Caco-2 (cell line): ENCODE data around the gene ARL11. TPM values are rescaled to one million over a fixed set of nuclear protein-coding genes. Genes with fewer than 3 reads are reported as not detected.

Source experiments
- BruUV-seq: library from RNA; stranded (reverse); fragments of 400-500 nt; replicated peaks from 2 replicates; lab custom pipeline; 2021; lab: Mats Ljungman, UMichigan
- CTCF ChIA-PET: fragments of 300-600 bp; sonication (Branson Sonifier 250); formaldehyde crosslinking; loops from one replicate; lab custom pipeline; 2022; ENCODE audit warnings: antibody characterized with exemption; lab: Charles Lee
- POLR2A ChIA-PET: fragments of 300-600 bp; sonication (Branson Sonifier 250); formaldehyde crosslinking; loops from one replicate; lab custom pipeline; 2022; ENCODE audit warnings: antibody characterized with exemption; lab: Charles Lee
- DNase-seq, 2 experiments: peaks; one replicate each; pipeline versions ENCODE4 v3.0.0 to v3.0.0-alpha.2; 2020 to 2022
- H3K27me3 ChIP-seq: replicated peaks from 2 replicates; pipeline ENCODE4 v1.6.0; 2011; ENCODE audit warnings: low read length; ENCODE audit not compliant: control insufficient read depth, insufficient read depth
- H3K36me3 ChIP-seq: 2 replicates; pipeline ENCODE4 v1.5.1; 2011; ENCODE audit warnings: low read length; ENCODE audit not compliant: control insufficient read depth, insufficient read depth
- H3K4me1 ChIP-seq: fragments of 250-450 bp; sonication (Bioruptor Pico); 2 replicates; pipeline ENCODE4 v1.5.1; 2020; ENCODE audit warnings: mild to moderate bottlenecking
- H3K4me3 ChIP-seq: 2 replicates; pipeline ENCODE4 v1.5.1; 2011; ENCODE audit warnings: low read depth, mild to moderate bottlenecking, control low read depth, low read length
- H3K9me3 ChIP-seq: fragments of 250-450 bp; sonication (Bioruptor Pico); 2 replicates; pipeline ENCODE4 v1.5.1; 2020; ENCODE audit warnings: mild to moderate bottlenecking, moderate library complexity
- H3K27ac Mint-ChIP-seq: one replicate; pipeline ENCODE4 v1.8.0; 2022; ENCODE audit warnings: mixed read lengths; ENCODE audit not compliant: unreplicated experiment
- H3K27me3 Mint-ChIP-seq: one replicate; pipeline ENCODE4 v1.8.0; 2022; ENCODE audit warnings: mixed read lengths; ENCODE audit not compliant: insufficient read depth, unreplicated experiment
- H3K36me3 Mint-ChIP-seq: one replicate; pipeline ENCODE4 v1.8.0; 2022; ENCODE audit warnings: mild to moderate bottlenecking, mixed read lengths; ENCODE audit not compliant: insufficient read depth, unreplicated experiment
- H3K4me1 Mint-ChIP-seq: one replicate; pipeline ENCODE4 v1.8.0; 2022; ENCODE audit warnings: low read depth, mixed read lengths; ENCODE audit not compliant: unreplicated experiment
- H3K4me3 Mint-ChIP-seq: one replicate; pipeline ENCODE4 v1.8.0; 2022; ENCODE audit warnings: mild to moderate bottlenecking, moderate library complexity, mixed read lengths; ENCODE audit not compliant: unreplicated experiment
- H3K9me3 Mint-ChIP-seq: one replicate; pipeline ENCODE4 v1.8.0; 2022; ENCODE audit warnings: mixed read lengths; ENCODE audit not compliant: unreplicated experiment
- CTCF ChIP-seq, 2 experiments: fragments of 200-600 bp in 1 of 2; IDR thresholded peaks; 1 replicate in 1 of 2; 2 replicates in 1 of 2; pipeline versions ENCODE4 v1.5.1 to v1.8.0; 2011 to 2022; ENCODE audit warnings: antibody characterized with exemption in 1 of 2, control low read depth in 1 of 2, inconsistent platforms in 1 of 2, low read depth in 1 of 2, low read length in 1 of 2, mild to moderate bottlenecking in 1 of 2, moderate library complexity in 1 of 2; ENCODE audit not compliant: insufficient read depth in 1 of 2, severe bottlenecking in 1 of 2, unreplicated experiment in 1 of 2
- intact Hi-C: fragments of 100-400 bp; cut with micrococcal nuclease; formaldehyde crosslinking; loops from one replicate; pipeline ENCODE4 v1.10.0; 2022; ENCODE audit not compliant: unreplicated experiment
- total RNA-seq: library from RNA; stranded (reverse); gene quantifications from 2 replicates; pipeline ENCODE4 v1.2.3, GENCODE V29; 2022

The ARL11 gene
- total RNA-seq, 1 experiment from 2014 or later = not detected

GRCh38 chr13:49657241-49657641 lies 28.9 kb downstream of the ARL11 start:
- Mint-ChIP-seq H3K9me3 (no peaks in the 10 kb centered on the region), H3K27me3 (no peaks in the 10 kb centered on the region), H3K36me3 (peaks cover 4% of the 10 kb centered on the region), H3K4me3 (no peak overlapping the region), H3K27ac (no peak overlapping the region), H3K4me1 (no peaks in the 10 kb centered on the region)
- POLR2A ChIA-PET = no interaction called here
- Histone ChIP-seq H3K36me3 (0 out of 2 replicates have a peak, but pooled peaks cover 2% of the 10 kb centered on the region), H3K4me1 (no peaks in the 10 kb centered on the region), H3K27me3 (no peaks in the 10 kb centered on the region), H3K9me3 (no peaks in the 10 kb centered on the region), H3K4me3 (no peak overlapping the region)
- DNase-seq = no peak
- CTCF ChIA-PET = no interaction called here
- no peak for TF ChIP-seq CTCF (IDR thresholded peaks at IDR 0.05; ENCODE audit: insufficient read depth in 1 of 2, low read depth in 1 of 2, low read length in 1 of 2, severe bottlenecking in 1 of 2, unreplicated experiment in 1 of 2)
- no TSS peak for BruUV-seq
- intact Hi-C loops = no loop called here

- H3K27me3 ChIP-seq = no peaks in the 10 kb centered on the region
- no peak overlapping the region for H3K4me3 Mint-ChIP-seq
- intact Hi-C loops = loop anchor here (5.0 kb wide), 2 partner anchors 273 to 313 kb away; partner anchors contain the start of gene SPRYD7
- H3K27ac Mint-ChIP-seq = no peak overlapping the region
- H3K36me3 Mint-ChIP-seq = peaks cover 45% of the 10 kb centered on the region
- H3K9me3 ChIP-seq = no peaks in the 10 kb centered on the region
- no peak for DNase-seq
- no peaks in the 10 kb centered on the region for H3K9me3 Mint-ChIP-seq
- POLR2A ChIA-PET = interaction anchor here (0.5 kb wide), 1 partner anchor 26 kb away, joined by 3 read pairs; the partner anchor contains the start of gene EBPL
- 0 out of 2 replicates have a peak, but pooled peaks cover 6% of the 10 kb centered on the region for H3K4me1 ChIP-seq
- CTCF ChIA-PET = no interaction called here
- no peak for TF ChIP-seq CTCF (IDR thresholded peaks at IDR 0.05; ENCODE audit: insufficient read depth in 1 of 2, low read depth in 1 of 2, low read length in 1 of 2, severe bottlenecking in 1 of 2, unreplicated experiment in 1 of 2)
- H3K36me3 ChIP-seq = peaks cover 7% of the 10 kb centered on the region
- H3K4me1 Mint-ChIP-seq = no peaks in the 10 kb centered on the region
- H3K4me3 ChIP-seq = no peak overlapping the region
- BruUV-seq = no TSS peak
- no peaks in the 10 kb centered on the region for H3K27me3 Mint-ChIP-seq
Observed at GRCh38 chr13:49664606-49665005, 36.3 kb downstream of the ARL11 start.

GRCh38 chr13:49667773-49668172 lies 39.5 kb downstream of the ARL11 start:
- H3K27ac Mint-ChIP-seq = no peak overlapping the region
- H3K4me3 Mint-ChIP-seq = no peak overlapping the region
- ChIA-PET CTCF (interaction anchor here (0.6 kb wide), 1 partner anchor 117 kb away, joined by 3 read pairs; no protein-coding TSS in a partner anchor), POLR2A (no interaction called here)
- H3K27me3 Mint-ChIP-seq = no peaks in the 10 kb centered on the region
- peaks cover 5% of the 10 kb centered on the region for H3K36me3 ChIP-seq
- BruUV-seq = no TSS peak
- intact Hi-C loops = loop anchor here (5.0 kb wide), 2 partner anchors 270 to 310 kb away; partner anchors contain the start of gene SPRYD7
- no peak overlapping the region for H3K4me3 ChIP-seq
- H3K4me1 ChIP-seq = 0 out of 2 replicates have a peak, but pooled peaks cover 6% of the 10 kb centered on the region
- DNase-seq = no peak
- H3K9me3 ChIP-seq = no peaks in the 10 kb centered on the region
- no peaks in the 10 kb centered on the region for H3K4me1 Mint-ChIP-seq
- no peaks in the 10 kb centered on the region for H3K9me3 Mint-ChIP-seq
- TF ChIP-seq CTCF (IDR thresholded peaks at IDR 0.05; ENCODE audit: insufficient read depth in 1 of 2, low read depth in 1 of 2, low read length in 1 of 2, severe bottlenecking in 1 of 2, unreplicated experiment in 1 of 2) = no peak
- no peaks in the 10 kb centered on the region for H3K27me3 ChIP-seq
- H3K36me3 Mint-ChIP-seq = peaks cover 39% of the 10 kb centered on the region
